ENCODE measurements around the gene RSPH1.

- TF ChIP-seq CTCF (IDR thresholded peaks at IDR 0.05; ENCODE audit: borderline replicate concordance, extremely low read depth, low read length, poor library complexity, severe bottlenecking) = no peak
- TF ChIP-seq EZH2 (IDR thresholded peaks at IDR 0.05; ENCODE audit: borderline replicate concordance, low read depth, low read length, severe bottlenecking) = no peak
These were observed 15.3 kb downstream of the RSPH1 start for GRCh38 chr21:42480736-42481135.
